ENCODE data around the gene LOXHD1. TPM values are rescaled to one million over a fixed set of nuclear protein-coding genes. Genes with fewer than 3 reads are reported as not detected.

Gene LOXHD1
- total RNA-seq, 1 experiment from 2014 or later = not detected

DNA sequence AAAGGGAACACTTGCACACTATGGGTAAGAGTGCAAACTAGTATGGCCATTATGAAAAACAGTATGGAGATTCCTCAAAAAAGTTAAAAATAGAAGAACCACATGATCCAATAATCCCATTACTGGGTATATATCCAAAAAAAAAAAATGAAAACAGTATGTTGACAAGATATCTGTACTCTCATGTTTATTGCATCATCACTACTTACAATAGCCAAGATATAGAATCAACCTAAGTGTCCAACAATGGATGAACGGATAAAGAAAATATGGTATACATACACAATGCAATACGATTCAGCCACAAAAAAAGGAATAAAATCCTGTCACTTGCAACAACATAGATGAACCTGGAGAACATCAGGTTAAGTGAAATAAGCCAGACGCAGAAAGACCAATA is 73.3 kb downstream of the LOXHD1 start:
- DNase-seq (ENCODE audit: low read depth, low spot score) = no peak
- ChIA-PET CTCF (no interaction called here), POLR2A (no interaction called here)
- Histone ChIP-seq H3K9me3 (ENCODE audit: control insufficient read depth, insufficient read depth, low read depth, low read length) (no peaks in the 10 kb centered on the region; the same call in 1 of the 2 replicates), H3K4me3 (ENCODE audit: low read depth in 2 of 2, low read length in 2 of 2) (no peak overlapping the region), H3K36me3 (ENCODE audit: control insufficient read depth, insufficient read depth, low read length) (no peaks in the 10 kb centered on the region), H3K4me1 (ENCODE audit: control insufficient read depth, insufficient read depth, low read length) (no peaks in the 10 kb centered on the region), H3K27ac (ENCODE audit: low read length) (no peak overlapping the region), H3K27me3 (ENCODE audit: control insufficient read depth, insufficient read depth, low read length) (no peaks in the 10 kb centered on the region)
- intact Hi-C loops (cut with micrococcal nuclease; ENCODE audit: unreplicated experiment) (no loop called here), in situ Hi-C loops (cut with HindIII; ENCODE audit: low pct_unique_long_range_greater_than_20kb, low sequenced_read_pairs) (no loop called here)
- no TSS peak for BruUV-seq (replicated peaks)
- ATAC-seq = no peak
- TF ChIP-seq TCF7L2 (IDR thresholded peaks at IDR 0.05; ENCODE audit: low read depth, low read length) (no peak), POLR2AphosphoS5 (IDR thresholded peaks at IDR 0.05; ENCODE audit: low read depth, low read length) (no peak), SIN3A (IDR thresholded peaks at IDR 0.05; ENCODE audit: borderline replicate concordance, insufficient read depth, low read depth, low read length) (no peak)
- TF ChIP-seq, protein P1, sequence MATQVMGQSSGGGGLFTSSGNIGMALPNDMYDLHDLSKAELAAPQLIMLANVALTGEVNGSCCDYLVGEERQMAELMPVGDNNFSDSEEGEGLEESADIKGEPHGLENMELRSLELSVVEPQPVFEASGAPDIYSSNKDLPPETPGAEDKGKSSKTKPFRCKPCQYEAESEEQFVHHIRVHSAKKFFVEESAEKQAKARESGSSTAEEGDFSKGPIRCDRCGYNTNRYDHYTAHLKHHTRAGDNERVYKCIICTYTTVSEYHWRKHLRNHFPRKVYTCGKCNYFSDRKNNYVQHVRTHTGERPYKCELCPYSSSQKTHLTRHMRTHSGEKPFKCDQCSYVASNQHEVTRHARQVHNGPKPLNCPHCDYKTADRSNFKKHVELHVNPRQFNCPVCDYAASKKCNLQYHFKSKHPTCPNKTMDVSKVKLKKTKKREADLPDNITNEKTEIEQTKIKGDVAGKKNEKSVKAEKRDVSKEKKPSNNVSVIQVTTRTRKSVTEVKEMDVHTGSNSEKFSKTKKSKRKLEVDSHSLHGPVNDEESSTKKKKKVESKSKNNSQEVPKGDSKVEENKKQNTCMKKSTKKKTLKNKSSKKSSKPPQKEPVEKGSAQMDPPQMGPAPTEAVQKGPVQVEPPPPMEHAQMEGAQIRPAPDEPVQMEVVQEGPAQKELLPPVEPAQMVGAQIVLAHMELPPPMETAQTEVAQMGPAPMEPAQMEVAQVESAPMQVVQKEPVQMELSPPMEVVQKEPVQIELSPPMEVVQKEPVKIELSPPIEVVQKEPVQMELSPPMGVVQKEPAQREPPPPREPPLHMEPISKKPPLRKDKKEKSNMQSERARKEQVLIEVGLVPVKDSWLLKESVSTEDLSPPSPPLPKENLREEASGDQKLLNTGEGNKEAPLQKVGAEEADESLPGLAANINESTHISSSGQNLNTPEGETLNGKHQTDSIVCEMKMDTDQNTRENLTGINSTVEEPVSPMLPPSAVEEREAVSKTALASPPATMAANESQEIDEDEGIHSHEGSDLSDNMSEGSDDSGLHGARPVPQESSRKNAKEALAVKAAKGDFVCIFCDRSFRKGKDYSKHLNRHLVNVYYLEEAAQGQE (IDR thresholded peaks at IDR 0.05; ENCODE audit: insufficient read depth in 1 of 2, low read depth in 2 of 2, low read length in 1 of 2) = no peak
- TF ChIP-seq, protein P2, sequence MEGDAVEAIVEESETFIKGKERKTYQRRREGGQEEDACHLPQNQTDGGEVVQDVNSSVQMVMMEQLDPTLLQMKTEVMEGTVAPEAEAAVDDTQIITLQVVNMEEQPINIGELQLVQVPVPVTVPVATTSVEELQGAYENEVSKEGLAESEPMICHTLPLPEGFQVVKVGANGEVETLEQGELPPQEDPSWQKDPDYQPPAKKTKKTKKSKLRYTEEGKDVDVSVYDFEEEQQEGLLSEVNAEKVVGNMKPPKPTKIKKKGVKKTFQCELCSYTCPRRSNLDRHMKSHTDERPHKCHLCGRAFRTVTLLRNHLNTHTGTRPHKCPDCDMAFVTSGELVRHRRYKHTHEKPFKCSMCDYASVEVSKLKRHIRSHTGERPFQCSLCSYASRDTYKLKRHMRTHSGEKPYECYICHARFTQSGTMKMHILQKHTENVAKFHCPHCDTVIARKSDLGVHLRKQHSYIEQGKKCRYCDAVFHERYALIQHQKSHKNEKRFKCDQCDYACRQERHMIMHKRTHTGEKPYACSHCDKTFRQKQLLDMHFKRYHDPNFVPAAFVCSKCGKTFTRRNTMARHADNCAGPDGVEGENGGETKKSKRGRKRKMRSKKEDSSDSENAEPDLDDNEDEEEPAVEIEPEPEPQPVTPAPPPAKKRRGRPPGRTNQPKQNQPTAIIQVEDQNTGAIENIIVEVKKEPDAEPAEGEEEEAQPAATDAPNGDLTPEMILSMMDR (IDR thresholded peaks at IDR 0.05) = no peak

DNA sequence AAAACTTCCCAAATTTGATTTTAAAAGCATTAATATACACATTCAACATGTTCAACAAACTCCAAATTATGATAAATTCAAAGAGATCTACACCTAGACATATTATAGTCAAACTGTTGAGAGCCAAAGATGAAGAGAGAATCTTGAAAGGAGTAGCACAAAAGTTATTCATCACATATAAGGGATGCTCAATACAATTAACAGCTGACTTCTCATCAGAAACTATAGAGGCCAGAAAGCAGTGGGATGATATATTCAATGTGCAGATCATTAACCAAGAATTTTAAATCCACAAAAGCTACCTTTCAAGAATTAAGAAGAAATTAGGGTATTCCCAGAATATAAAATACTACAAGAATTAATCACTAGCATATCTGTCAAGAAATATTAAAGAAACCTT is 75.4 kb downstream of the LOXHD1 start:
- no peak overlapping the region for H3K4me3 ChIP-seq (ENCODE audit: low read depth in 2 of 2, low read length in 2 of 2)
- DNase-seq (ENCODE audit: low read depth, low spot score) (no peak), ATAC-seq (no peak)
- H3K27me3 ChIP-seq (ENCODE audit: control insufficient read depth, insufficient read depth, low read length) = no peaks in the 10 kb centered on the region
- in situ Hi-C loops (cut with HindIII; ENCODE audit: low pct_unique_long_range_greater_than_20kb, low sequenced_read_pairs) (no loop called here), intact Hi-C loops (cut with micrococcal nuclease; ENCODE audit: unreplicated experiment) (no loop called here)
- H3K36me3 ChIP-seq (ENCODE audit: control insufficient read depth, insufficient read depth, low read length) = no peaks in the 10 kb centered on the region
- TF ChIP-seq SIN3A (IDR thresholded peaks at IDR 0.05; ENCODE audit: borderline replicate concordance, insufficient read depth, low read depth, low read length) = no peak
- TF ChIP-seq, protein P1 (IDR thresholded peaks at IDR 0.05; ENCODE audit: insufficient read depth in 1 of 2, low read depth in 2 of 2, low read length in 1 of 2) = no peak
- TF ChIP-seq, protein P2 (IDR thresholded peaks at IDR 0.05) = no peak
- no peak for TF ChIP-seq TCF7L2 (IDR thresholded peaks at IDR 0.05; ENCODE audit: low read depth, low read length)
- no peak for TF ChIP-seq POLR2AphosphoS5 (IDR thresholded peaks at IDR 0.05; ENCODE audit: low read depth, low read length)
- H3K27ac ChIP-seq (ENCODE audit: low read length) = no peak overlapping the region
- no TSS peak for BruUV-seq (replicated peaks)
- no peaks in the 10 kb centered on the region for H3K4me1 ChIP-seq (ENCODE audit: control insufficient read depth, insufficient read depth, low read length)
- no peaks in the 10 kb centered on the region; the same call in 1 of the 2 replicates for H3K9me3 ChIP-seq (ENCODE audit: control insufficient read depth, insufficient read depth, low read depth, low read length)
- POLR2A ChIA-PET = no interaction called here
- CTCF ChIA-PET = no interaction called here

All from Panc1 (cell line).